ENCODE data around the gene CASS4. TPM values are rescaled to one million over a fixed set of nuclear protein-coding genes. Genes with fewer than 3 reads are reported as not detected.

The CASS4 gene
- total and polyA plus RNA-seq, 7 experiments from 2014 or later, result 6.8 to 16.9 (median 11.5) TPM

- ATAC-seq (peak; percentile 21), DNase-seq (no peak)
- Mint-ChIP-seq H3K27me3 (no peaks in the 10 kb centered on the region), H3K9me3 (no peaks in the 10 kb centered on the region), H3K27ac (peak overlapping the region; percentile 81 to 95 (median 91)), H3K36me3 (peaks cover 0 to 30% (median 5%) of the 10 kb centered on the region in 5 donors), H3K4me1 (peaks cover 29 to 70% (median 51%) of the 10 kb centered on the region in 7 donors), H3K4me3 (peak overlapping the region in 9 of 10 donors; percentile 64 to 82 (median 74))
- Histone ChIP-seq H3K4me1 (ENCODE audit: control insufficient read depth in 2 of 2, insufficient read depth in 2 of 2, low read length in 2 of 2) (peaks cover 36 to 43% of the 10 kb centered on the region in 2 donors), H3K9me3 (ENCODE audit: control insufficient read depth in 2 of 3, low read length in 3 of 3) (no peaks in the 10 kb centered on the region), H3K4me3 (ENCODE audit: low read length) (no peak overlapping the region), H3K27ac (ENCODE audit: low read depth, low read length) (peak overlapping the region; percentile 59), H3K27me3 (ENCODE audit: control insufficient read depth in 2 of 2, insufficient read depth in 2 of 2, low read length in 2 of 2) (no peaks in the 10 kb centered on the region), H3K36me3 (ENCODE audit: control insufficient read depth in 2 of 3, insufficient read depth in 3 of 3, low read length in 3 of 3) (peaks cover 0 to 22% (median 3%) of the 10 kb centered on the region in 3 experiments)
- CTCF ChIA-PET, result interaction anchor here (0.7 to 1.5 kb wide), 3 partner anchors 10 to 30 kb away, joined by 3 to 4 read pairs (median 3); no protein-coding TSS in a partner anchor
- intact Hi-C loops (cut with micrococcal nuclease), result loop anchor here (1.0 to 2.0 kb wide), 6 partner anchors 10 to 39 kb away; partner anchors contain the start of genes CASS4 (in 2 of the 2) and RTF2 (in 2 of the 2)
- POLR2A ChIA-PET, result interaction anchor here (0.8 to 1.8 kb wide), 5 partner anchors 8 to 47 kb away, joined by 3 to 14 read pairs (median 4); partner anchors contain the start of genes CASS4 and RTF2
Measured at GRCh38 chr20:56439771-56440291, 27.8 kb downstream of the CASS4 start.

- Histone ChIP-seq H3K36me3 (ENCODE audit: control insufficient read depth in 2 of 3, insufficient read depth in 3 of 3, low read length in 3 of 3) (peaks cover 0 to 23% (median 6%) of the 10 kb centered on the region in 3 experiments), H3K4me3 (ENCODE audit: low read length) (peak overlapping the region; percentile 9), H3K9me3 (ENCODE audit: control insufficient read depth in 2 of 3, low read length in 3 of 3) (no peaks in the 10 kb centered on the region), H3K27ac (ENCODE audit: low read depth, low read length) (peak overlapping the region; percentile 59), H3K4me1 (ENCODE audit: control insufficient read depth in 2 of 2, insufficient read depth in 2 of 2, low read length in 2 of 2) (peaks cover 36 to 43% of the 10 kb centered on the region in 2 donors), H3K27me3 (ENCODE audit: control insufficient read depth in 2 of 2, insufficient read depth in 2 of 2, low read length in 2 of 2) (no peaks in the 10 kb centered on the region)
- ATAC-seq, result peak; percentile 78
- intact Hi-C loops (cut with micrococcal nuclease), result loop anchor here (1.0 to 2.0 kb wide), 6 partner anchors 10 to 40 kb away; partner anchors contain the start of genes CASS4 (in 2 of the 2) and RTF2 (in 2 of the 2)
- peak in 8 of 9 donors; percentile 39 to 68 (median 50) for DNase-seq
- H3K4me1 Mint-ChIP-seq, result peaks cover 29 to 67% (median 50%) of the 10 kb centered on the region in 7 donors
- no peaks in the 10 kb centered on the region for H3K27me3 Mint-ChIP-seq
- peaks cover 4 to 32% (median 10%) of the 10 kb centered on the region in 5 donors for H3K36me3 Mint-ChIP-seq
- peaks cover 0 to 3% (median 0%) of the 10 kb centered on the region in 11 donors for H3K9me3 Mint-ChIP-seq
- H3K4me3 Mint-ChIP-seq, result peak overlapping the region; percentile 64 to 82 (median 74)
- ChIA-PET POLR2A (interaction anchor here (0.8 to 1.8 kb wide), 5 partner anchors 9 to 47 kb away, joined by 3 to 14 read pairs (median 4); partner anchors contain the start of genes CASS4 and RTF2), CTCF (interaction anchor here (0.8 to 1.5 kb wide), 2 partner anchors 11 to 31 kb away, joined by 3 to 4 read pairs; no protein-coding TSS in a partner anchor)
- H3K27ac Mint-ChIP-seq, result peak overlapping the region; percentile 81 to 95 (median 91)
Measured at GRCh38 chr20:56440346-56441007, 28.4 kb downstream of the CASS4 start.

- Mint-ChIP-seq H3K27ac (peak overlapping the region; percentile 58 to 89 (median 73)), H3K36me3 (peaks cover 9 to 32% (median 14%) of the 10 kb centered on the region in 5 donors), H3K4me3 (peak overlapping the region in 8 of 10 donors; percentile 18 to 66 (median 37)), H3K9me3 (peaks cover 0 to 3% (median 0%) of the 10 kb centered on the region in 11 donors), H3K4me1 (peaks cover 27 to 58% (median 45%) of the 10 kb centered on the region in 7 donors), H3K27me3 (no peaks in the 10 kb centered on the region)
- POLR2A ChIA-PET, result interaction anchor here (0.9 to 2.0 kb wide), 4 partner anchors 9 to 29 kb away, joined by 3 to 7 read pairs (median 4); no protein-coding TSS in a partner anchor
- intact Hi-C loops (cut with micrococcal nuclease), result no loop called here
- no peaks in the 10 kb centered on the region for H3K27me3 ChIP-seq (ENCODE audit: control insufficient read depth in 2 of 2, insufficient read depth in 2 of 2, low read length in 2 of 2)
- CTCF ChIA-PET, result interaction anchor here (0.8 to 1.6 kb wide), 2 partner anchors 11 to 13 kb away, joined by 3 to 4 read pairs; no protein-coding TSS in a partner anchor
- H3K4me1 ChIP-seq (ENCODE audit: control insufficient read depth in 2 of 2, insufficient read depth in 2 of 2, low read length in 2 of 2), result peaks cover 36 to 43% of the 10 kb centered on the region in 2 donors
- H3K27ac ChIP-seq (ENCODE audit: low read depth, low read length), result peak overlapping the region; percentile 17
- H3K4me3 ChIP-seq (ENCODE audit: low read length), result no peak overlapping the region
- peaks cover 0 to 29% (median 3%) of the 10 kb centered on the region in 3 experiments for H3K36me3 ChIP-seq (ENCODE audit: control insufficient read depth in 2 of 3, insufficient read depth in 3 of 3, low read length in 3 of 3)
- no peaks in the 10 kb centered on the region for H3K9me3 ChIP-seq (ENCODE audit: control insufficient read depth in 2 of 3, low read length in 3 of 3)
- ATAC-seq (peak; percentile 39), DNase-seq (peak in 1 of 9 donors; percentile 10)
Measured at GRCh38 chr20:56442389-56443365, 30.6 kb downstream of the CASS4 start.

- H3K4me3 ChIP-seq (ENCODE audit: low read length), result no peak overlapping the region
- H3K36me3 ChIP-seq (ENCODE audit: control insufficient read depth in 2 of 3, insufficient read depth in 3 of 3, low read length in 3 of 3), result peaks cover 0 to 24% (median 3%) of the 10 kb centered on the region in 3 experiments
- no peak overlapping the region for H3K27ac ChIP-seq (ENCODE audit: low read depth, low read length)
- CTCF ChIA-PET, result interaction anchor here (0.8 to 1.6 kb wide), 2 partner anchors 10 to 15 kb away, joined by 3 to 4 read pairs; no protein-coding TSS in a partner anchor
- Mint-ChIP-seq H3K27me3 (no peaks in the 10 kb centered on the region), H3K27ac (peak overlapping the region in 6 of 9 donors; percentile 37 to 91 (median 72)), H3K4me1 (peaks cover 24 to 46% (median 38%) of the 10 kb centered on the region in 7 donors), H3K9me3 (peaks cover 0 to 3% (median 0%) of the 10 kb centered on the region in 11 donors), H3K36me3 (peaks cover 14 to 35% (median 17%) of the 10 kb centered on the region in 5 donors), H3K4me3 (peak overlapping the region in 1 of 10 donors; percentile 45)
- no peak for DNase-seq
- H3K27me3 ChIP-seq (ENCODE audit: control insufficient read depth in 2 of 2, insufficient read depth in 2 of 2, low read length in 2 of 2), result no peaks in the 10 kb centered on the region
- H3K4me1 ChIP-seq (ENCODE audit: control insufficient read depth in 2 of 2, insufficient read depth in 2 of 2, low read length in 2 of 2), result peaks cover 28 to 33% of the 10 kb centered on the region in 2 donors
- ATAC-seq, result no peak
- intact Hi-C loops (cut with micrococcal nuclease), result no loop called here
- POLR2A ChIA-PET, result interaction anchor here (0.6 to 2.3 kb wide), 5 partner anchors 11 to 40 kb away, joined by 3 to 5 read pairs (median 3); no protein-coding TSS in a partner anchor
- H3K9me3 ChIP-seq (ENCODE audit: control insufficient read depth in 2 of 3, low read length in 3 of 3), result no peaks in the 10 kb centered on the region
Measured at GRCh38 chr20:56443654-56444540, 31.8 kb downstream of the CASS4 start.

- no peaks in the 10 kb centered on the region for H3K27me3 ChIP-seq (ENCODE audit: control insufficient read depth in 2 of 2, insufficient read depth in 2 of 2, low read length in 2 of 2)
- H3K4me3 Mint-ChIP-seq, result no peak overlapping the region
- peaks cover 18 to 36% (median 30%) of the 10 kb centered on the region in 7 donors for H3K4me1 Mint-ChIP-seq
- no peak for DNase-seq
- H3K27ac ChIP-seq (ENCODE audit: low read depth, low read length), result no peak overlapping the region
- POLR2A ChIA-PET, result interaction anchor here (1.6 to 2.3 kb wide), 3 partner anchors 18 to 41 kb away, joined by 3 to 5 read pairs (median 5); no protein-coding TSS in a partner anchor
- peaks cover 0 to 3% (median 0%) of the 10 kb centered on the region in 11 donors for H3K9me3 Mint-ChIP-seq
- H3K36me3 Mint-ChIP-seq, result peaks cover 14 to 31% (median 17%) of the 10 kb centered on the region in 5 donors
- H3K9me3 ChIP-seq (ENCODE audit: control insufficient read depth in 2 of 3, low read length in 3 of 3), result no peaks in the 10 kb centered on the region
- no peak for ATAC-seq
- no peak overlapping the region for H3K4me3 ChIP-seq (ENCODE audit: low read length)
- peaks cover 0 to 25% (median 3%) of the 10 kb centered on the region in 3 experiments for H3K36me3 ChIP-seq (ENCODE audit: control insufficient read depth in 2 of 3, insufficient read depth in 3 of 3, low read length in 3 of 3)
- peaks cover 16 to 21% of the 10 kb centered on the region in 2 donors for H3K4me1 ChIP-seq (ENCODE audit: control insufficient read depth in 2 of 2, insufficient read depth in 2 of 2, low read length in 2 of 2)
- CTCF ChIA-PET, result interaction anchor here (0.5 kb wide), 1 partner anchor 25 kb away, joined by 3 read pairs; no protein-coding TSS in a partner anchor
- intact Hi-C loops (cut with micrococcal nuclease), result no loop called here
- H3K27ac Mint-ChIP-seq, result peak overlapping the region in 4 of 9 donors; percentile 46 to 69 (median 57)
- H3K27me3 Mint-ChIP-seq, result no peaks in the 10 kb centered on the region
Measured at GRCh38 chr20:56445130-56445529, 33.1 kb downstream of the CASS4 start.
